Right lobe of liver (tissue), 6 donors: Measurements from ENCODE around the gene BACH2. TPM values are rescaled to one million over a fixed set of nuclear protein-coding genes. Genes with fewer than 3 reads are reported as not detected.

Source experiments
- ATAC-seq, 4 donors: fragments of 200-7000 bp; cut with Tn5 transposase; one replicate each; pipeline ENCODE4 v1.9.1; 2020; ENCODE audit warnings: mild to moderate bottlenecking in 4 of 4, moderate library complexity in 4 of 4
- DNase-seq, 3 donors: peaks; one replicate each; pipeline ENCODE4 v3.0.0-alpha.2; 2020
- H3K27ac ChIP-seq, 3 donors: fragments of 200-600 bp; one replicate each; pipeline ENCODE4 v1.8.0; 2022
- H3K27me3 ChIP-seq, 2 donors: fragments of 200-600 bp; one replicate each; pipeline ENCODE4 v1.8.0; 2022
- H3K36me3 ChIP-seq, 4 donors: fragments of 200-600 bp; sonication (generic) in 1 of 4; one replicate each; pipeline versions ENCODE4 v1.5.1 to v1.8.0; 2017 to 2022; ENCODE audit warnings: control low read depth in 1 of 4
- H3K4me1 ChIP-seq, 4 donors: fragments of 200-600 bp; sonication (generic) in 1 of 4; one replicate each; pipeline versions ENCODE4 v1.5.1 to v1.8.0; 2017 to 2022; ENCODE audit warnings: control low read depth in 1 of 4
- H3K4me3 ChIP-seq, 3 donors: fragments of 200-600 bp; one replicate each; pipeline ENCODE4 v1.8.0; 2022
- H3K9me3 ChIP-seq, 4 donors: fragments of 200-600 bp; sonication (generic) in 1 of 4; one replicate each; pipeline versions ENCODE4 v1.5.1 to v1.8.0; 2017 to 2022; ENCODE audit warnings: control low read depth in 1 of 4
- CTCF ChIP-seq, 4 donors: fragments of 200-600 bp in 3 of 4; fragments of 450-650 bp in 1 of 4; IDR thresholded peaks; one replicate each; pipeline versions ENCODE4 v1.5.1 to v1.8.0; 2016 to 2022; ENCODE audit warnings: antibody characterized with exemption in 4 of 4, mild to moderate bottlenecking in 2 of 4
- POLR2A ChIP-seq: fragments of 450-650 bp; IDR thresholded peaks from one replicate; pipeline ENCODE4 v1.6.1; 2017; ENCODE audit warnings: antibody characterized with exemption, mild to moderate bottlenecking
- WGBS: methylation state at CpG from one replicate; pipeline ENCODE4 v1.1.6; 2018; ENCODE audit warnings: low coverage, low lambda C conversion rate; ENCODE audit not compliant: insufficient coverage; ENCODE audit errors: missing lambda C conversion rate; 5-methylcytosine and 5-hydroxymethylcytosine counted together
- intact Hi-C, 2 donors: fragments of 100-400 bp; cut with DNase I; formaldehyde crosslinking; loops; one replicate each; pipeline versions ENCODE4 v1.11.2 to v1.14.1; 2022
- total RNA-seq, 6 experiments: library from RNA; depleted of rRNA in 2 of 6; stranded (reverse); fragments of >200 nt in 2 of 6; fragmentation: NEBNext Ultra II Directional in 3 of 6; extraction: Animal tissue kit (Norgen Biotek cat#: 25700) in 3 of 6; gene quantifications; one replicate each; pipeline versions ENCODE4 v1.1.0 to v1.2.4, GENCODE V29; 2016 to 2023
- donor health status: DM: no; HTN: yes; CAD: no.
- donor health status: DM: no; HTN: no; CAD: no.
- donor health status: DM: no; HTN: no; CAD: no.
- donor health status: DM: no; HTN: yes; CAD: no.
- donor health status: DM: no; HTN: yes; CAD: no.

Gene BACH2
- total RNA-seq, 6 experiments from 2014 or later: 2.6 to 12.6 (median 3.1) TPM

GRCh38 chr6:90160013-90160412 is 136.6 kb downstream of the BACH2 start:
- DNase-seq (no peak), ATAC-seq (no peak)
- TF ChIP-seq POLR2A (no peak), CTCF (IDR thresholded peaks at IDR 0.05) (no peak)
- 71% methylated on average over 3 of the region's 3 CpGs for WGBS
- H3K27me3 ChIP-seq: no peaks in the 10 kb centered on the region
- H3K27ac ChIP-seq: no peak overlapping the region
- no peaks in the 10 kb centered on the region for H3K9me3 ChIP-seq
- H3K36me3 ChIP-seq: no peaks in the 10 kb centered on the region
- H3K4me1 ChIP-seq: no peaks in the 10 kb centered on the region
- H3K4me3 ChIP-seq: no peak overlapping the region
- intact Hi-C loops: no loop called here

GRCh38 chr6:90159452-90159851 is 137.2 kb downstream of the BACH2 start:
- intact Hi-C loops: no loop called here
- TF ChIP-seq POLR2A (no peak), CTCF (IDR thresholded peaks at IDR 0.05) (no peak)
- H3K9me3 ChIP-seq: no peaks in the 10 kb centered on the region
- ATAC-seq: no peak
- DNase-seq: no peak
- no peak overlapping the region for H3K27ac ChIP-seq
- H3K4me3 ChIP-seq: no peak overlapping the region
- no peaks in the 10 kb centered on the region for H3K4me1 ChIP-seq
- no peaks in the 10 kb centered on the region for H3K27me3 ChIP-seq
- H3K36me3 ChIP-seq: no peaks in the 10 kb centered on the region
- 91% methylated on average over 2 of the region's 2 CpGs for WGBS

- H3K9me3 ChIP-seq: no peaks in the 10 kb centered on the region
- no peak overlapping the region for H3K27ac ChIP-seq
- H3K27me3 ChIP-seq: no peaks in the 10 kb centered on the region
- DNase-seq (no peak), ATAC-seq (no peak)
- no peaks in the 10 kb centered on the region for H3K4me1 ChIP-seq
- H3K4me3 ChIP-seq: no peak overlapping the region
- TF ChIP-seq CTCF (IDR thresholded peaks at IDR 0.05) (no peak), POLR2A (no peak)
- WGBS: 68% methylated on average over 5 of the region's 5 CpGs
- intact Hi-C loops: no loop called here
- H3K36me3 ChIP-seq: no peaks in the 10 kb centered on the region
These were observed 137.7 kb downstream of the BACH2 start for GRCh38 chr6:90158936-90159335.

GRCh38 chr6:90157441-90157840 is 139.2 kb downstream of the BACH2 start:
- Histone ChIP-seq H3K4me3 (no peak overlapping the region), H3K9me3 (no peaks in the 10 kb centered on the region), H3K27me3 (no peaks in the 10 kb centered on the region), H3K4me1 (no peaks in the 10 kb centered on the region), H3K27ac (no peak overlapping the region), H3K36me3 (no peaks in the 10 kb centered on the region)
- ATAC-seq: no peak
- TF ChIP-seq CTCF (IDR thresholded peaks at IDR 0.05) (no peak), POLR2A (no peak)
- intact Hi-C loops: no loop called here
- no peak for DNase-seq
- 91% methylated on average over 6 of the region's 7 CpGs for WGBS

GRCh38 chr6:90156861-90157260 is 139.8 kb downstream of the BACH2 start:
- WGBS: 68% methylated on average over 5 of the region's 5 CpGs
- Histone ChIP-seq H3K27me3 (no peaks in the 10 kb centered on the region), H3K9me3 (no peaks in the 10 kb centered on the region), H3K4me3 (no peak overlapping the region), H3K27ac (no peak overlapping the region), H3K36me3 (no peaks in the 10 kb centered on the region), H3K4me1 (no peaks in the 10 kb centered on the region)
- ATAC-seq (no peak), DNase-seq (no peak)
- intact Hi-C loops: no loop called here
- no peak for TF ChIP-seq POLR2A
- TF ChIP-seq CTCF (IDR thresholded peaks at IDR 0.05): no peak
